Stimulated activated naive CD8-positive, alpha-beta T cell treated with anti-CD3 and anti-CD28 coated beads, Interleukin-15, Interleukin-2, amounts not matched to agents 100 ng/mL and 50 ng/mL, for 24 hours (primary cell): Measurements from ENCODE around the gene RARRES2.

ENCODE experiments used
- H3K27ac Mint-ChIP-seq: one replicate; pipeline ENCODE4 v1.8.0; 2021; ENCODE audit warnings: mild to moderate bottlenecking, mixed read lengths
- H3K27me3 Mint-ChIP-seq: one replicate; pipeline ENCODE4 v1.8.0; 2021; ENCODE audit warnings: mixed read lengths
- H3K36me3 Mint-ChIP-seq: one replicate; pipeline ENCODE4 v1.8.0; 2021; ENCODE audit warnings: low read depth, mixed read lengths
- H3K4me1 Mint-ChIP-seq: one replicate; pipeline ENCODE4 v1.8.0; 2021; ENCODE audit warnings: low read depth, mixed read lengths
- H3K4me3 Mint-ChIP-seq: one replicate; pipeline ENCODE4 v1.8.0; 2021; ENCODE audit warnings: mild to moderate bottlenecking, mixed read lengths
- H3K9me3 Mint-ChIP-seq: one replicate; pipeline ENCODE4 v1.8.0; 2021; ENCODE audit warnings: mixed read lengths

RARRES2 gene

DNA sequence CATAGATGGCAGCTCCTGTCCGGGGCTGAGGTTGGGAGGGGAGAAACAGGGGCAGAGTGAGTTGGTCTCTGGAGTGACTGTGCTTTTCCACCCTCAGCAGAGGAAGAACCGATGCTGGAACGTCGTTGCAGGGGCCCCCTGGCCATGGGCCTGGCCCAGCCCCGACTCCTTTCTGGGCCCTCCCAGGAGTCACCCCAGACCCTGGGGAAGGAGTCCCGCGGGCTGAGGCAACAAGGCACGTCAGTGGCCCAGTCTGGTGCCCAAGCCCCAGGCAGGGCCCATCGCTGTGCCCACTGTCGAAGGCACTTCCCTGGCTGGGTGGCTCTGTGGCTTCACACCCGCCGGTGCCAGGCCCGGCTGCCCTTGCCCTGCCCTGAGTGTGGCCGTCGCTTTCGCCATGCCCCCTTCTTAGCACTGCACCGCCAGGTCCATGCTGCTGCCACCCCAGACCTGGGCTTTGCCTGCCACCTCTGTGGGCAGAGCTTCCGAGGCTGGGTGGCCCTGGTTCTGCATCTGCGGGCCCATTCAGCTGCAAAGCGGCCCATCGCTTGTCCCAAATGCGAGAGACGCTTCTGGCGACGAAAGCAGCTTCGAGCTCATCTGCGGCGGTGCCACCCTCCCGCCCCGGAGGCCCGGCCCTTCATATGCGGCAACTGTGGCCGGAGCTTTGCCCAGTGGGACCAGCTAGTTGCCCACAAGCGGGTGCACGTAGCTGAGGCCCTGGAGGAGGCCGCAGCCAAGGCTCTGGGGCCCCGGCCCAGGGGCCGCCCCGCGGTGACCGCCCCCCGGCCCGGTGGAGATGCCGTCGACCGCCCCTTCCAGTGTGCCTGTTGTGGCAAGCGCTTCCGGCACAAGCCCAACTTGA lies 29.9 kb upstream of the RARRES2 start:
- no peaks in the 10 kb centered on the region for H3K9me3 Mint-ChIP-seq
- H3K4me3 Mint-ChIP-seq, result no peak overlapping the region
- H3K27ac Mint-ChIP-seq, result peak overlapping the region; percentile 41
- peaks cover 30% of the 10 kb centered on the region for H3K36me3 Mint-ChIP-seq
- peaks cover 61% of the 10 kb centered on the region for H3K4me1 Mint-ChIP-seq
- no peaks in the 10 kb centered on the region for H3K27me3 Mint-ChIP-seq

DNA sequence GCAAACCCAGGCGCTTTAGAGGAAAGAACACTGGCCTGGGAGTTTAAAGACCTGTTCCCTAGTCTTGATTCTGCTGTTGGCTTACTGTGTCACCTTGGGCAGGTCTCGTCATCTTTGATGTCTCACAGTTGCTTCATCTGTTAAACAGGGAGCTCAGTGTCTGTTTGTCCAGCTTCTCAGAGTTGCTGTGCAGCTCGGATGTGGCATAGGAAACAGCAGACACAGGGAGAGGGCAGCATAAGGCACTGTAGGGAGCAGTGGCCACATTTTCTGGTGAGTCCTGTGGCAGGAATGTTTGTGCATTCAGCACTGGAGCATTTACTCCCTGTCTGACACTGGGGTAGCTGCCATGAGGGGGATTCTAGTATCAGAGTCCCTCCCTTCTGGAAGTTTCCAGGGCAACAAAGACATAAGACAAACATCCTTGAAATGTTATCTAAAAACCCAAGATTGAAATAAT lies 29.2 kb upstream of the RARRES2 start:
- peaks cover 27% of the 10 kb centered on the region for H3K36me3 Mint-ChIP-seq
- H3K27ac Mint-ChIP-seq, result peak overlapping the region; percentile 41
- H3K4me1 Mint-ChIP-seq, result peaks cover 61% of the 10 kb centered on the region
- H3K27me3 Mint-ChIP-seq, result no peaks in the 10 kb centered on the region
- H3K4me3 Mint-ChIP-seq, result peak overlapping the region; percentile 92
- H3K9me3 Mint-ChIP-seq, result no peaks in the 10 kb centered on the region

DNA sequence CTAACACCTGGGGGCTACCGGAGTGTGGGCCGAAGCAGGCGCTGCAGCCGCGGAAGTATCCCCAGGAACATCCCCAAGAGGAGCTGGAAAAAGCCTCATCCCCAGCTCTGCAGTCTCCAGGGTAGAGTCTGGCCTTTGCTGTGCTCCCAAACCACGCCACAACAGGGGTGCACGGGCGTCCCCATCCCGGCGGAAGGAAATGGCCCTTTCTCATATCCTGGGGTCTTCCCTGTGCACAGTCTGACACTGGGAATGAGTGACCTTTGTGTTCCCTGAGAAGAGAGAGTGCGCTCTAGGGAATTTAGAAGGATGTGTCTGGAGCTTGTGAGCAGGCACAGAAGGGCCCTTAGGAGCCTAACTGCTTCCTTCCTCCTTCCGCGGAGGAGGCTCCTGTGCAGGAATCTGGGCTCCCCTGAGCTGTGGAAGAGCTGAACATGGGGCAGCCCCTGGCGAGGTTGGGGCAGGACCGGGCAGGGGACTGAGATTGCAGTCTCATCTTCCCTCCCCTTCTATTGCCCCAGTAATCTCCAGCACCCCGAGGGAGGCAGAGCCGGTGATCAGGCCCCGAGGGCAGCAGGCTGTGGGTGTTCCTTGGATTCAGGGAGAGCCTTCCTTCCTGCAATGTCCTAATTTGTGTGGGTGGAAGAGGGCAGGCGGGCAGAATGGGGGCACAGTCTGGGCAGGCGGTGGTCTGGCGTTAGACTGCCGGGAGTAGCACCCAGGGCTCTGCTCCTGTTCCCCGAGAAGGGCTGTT lies 28.5 kb upstream of the RARRES2 start:
- no peaks in the 10 kb centered on the region for H3K27me3 Mint-ChIP-seq
- peaks cover 61% of the 10 kb centered on the region for H3K4me1 Mint-ChIP-seq
- no peaks in the 10 kb centered on the region for H3K9me3 Mint-ChIP-seq
- H3K27ac Mint-ChIP-seq, result peak overlapping the region; percentile 95
- peaks cover 27% of the 10 kb centered on the region for H3K36me3 Mint-ChIP-seq
- H3K4me3 Mint-ChIP-seq, result peak overlapping the region; percentile 92

DNA sequence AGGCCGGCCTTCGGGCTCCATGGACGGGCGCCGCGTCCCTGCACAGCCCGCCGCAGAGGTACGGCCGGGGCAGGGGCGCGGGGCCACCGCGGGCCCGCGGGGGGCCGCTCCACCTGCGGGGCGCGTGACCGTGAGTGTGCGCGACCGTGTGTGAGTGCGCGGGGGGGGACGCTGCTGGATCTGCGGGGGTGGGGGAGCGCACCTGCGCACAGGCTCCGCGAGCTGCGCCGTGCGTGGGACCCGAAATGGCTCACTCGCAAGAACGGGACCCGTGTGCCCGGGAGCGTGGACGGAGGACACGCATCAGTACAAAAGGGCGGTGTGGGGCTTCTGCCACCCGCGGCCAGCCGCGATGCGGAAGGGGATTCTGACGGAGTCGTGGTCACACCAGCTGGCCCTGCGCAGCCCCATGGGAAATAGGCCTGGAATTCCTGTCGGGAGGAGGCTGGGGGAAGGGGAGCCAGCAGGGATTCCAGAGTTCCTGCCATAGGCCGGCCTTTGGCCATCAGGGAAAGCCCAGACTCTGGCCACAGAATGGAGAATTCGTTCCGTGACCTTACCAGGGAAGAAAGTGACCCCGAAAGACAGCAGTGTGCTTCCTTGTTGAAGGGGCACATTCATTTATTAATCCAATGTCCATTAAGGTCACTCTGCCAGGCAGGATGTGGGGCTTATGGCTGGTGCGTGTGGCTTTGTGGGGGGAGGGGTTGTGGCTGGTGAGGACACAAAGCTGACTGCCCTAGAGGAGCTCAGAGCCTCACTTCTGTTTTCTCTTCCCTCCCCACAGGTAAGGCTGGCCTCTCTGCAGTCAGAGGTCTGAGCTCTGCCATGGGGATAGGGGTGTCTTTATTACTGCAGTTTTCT lies 27.7 kb upstream of the RARRES2 start:
- Mint-ChIP-seq H3K4me1 (peaks cover 61% of the 10 kb centered on the region), H3K27ac (peak overlapping the region; percentile 95), H3K27me3 (no peaks in the 10 kb centered on the region), H3K9me3 (no peaks in the 10 kb centered on the region), H3K4me3 (peak overlapping the region; percentile 92), H3K36me3 (peaks cover 20% of the 10 kb centered on the region)

DNA sequence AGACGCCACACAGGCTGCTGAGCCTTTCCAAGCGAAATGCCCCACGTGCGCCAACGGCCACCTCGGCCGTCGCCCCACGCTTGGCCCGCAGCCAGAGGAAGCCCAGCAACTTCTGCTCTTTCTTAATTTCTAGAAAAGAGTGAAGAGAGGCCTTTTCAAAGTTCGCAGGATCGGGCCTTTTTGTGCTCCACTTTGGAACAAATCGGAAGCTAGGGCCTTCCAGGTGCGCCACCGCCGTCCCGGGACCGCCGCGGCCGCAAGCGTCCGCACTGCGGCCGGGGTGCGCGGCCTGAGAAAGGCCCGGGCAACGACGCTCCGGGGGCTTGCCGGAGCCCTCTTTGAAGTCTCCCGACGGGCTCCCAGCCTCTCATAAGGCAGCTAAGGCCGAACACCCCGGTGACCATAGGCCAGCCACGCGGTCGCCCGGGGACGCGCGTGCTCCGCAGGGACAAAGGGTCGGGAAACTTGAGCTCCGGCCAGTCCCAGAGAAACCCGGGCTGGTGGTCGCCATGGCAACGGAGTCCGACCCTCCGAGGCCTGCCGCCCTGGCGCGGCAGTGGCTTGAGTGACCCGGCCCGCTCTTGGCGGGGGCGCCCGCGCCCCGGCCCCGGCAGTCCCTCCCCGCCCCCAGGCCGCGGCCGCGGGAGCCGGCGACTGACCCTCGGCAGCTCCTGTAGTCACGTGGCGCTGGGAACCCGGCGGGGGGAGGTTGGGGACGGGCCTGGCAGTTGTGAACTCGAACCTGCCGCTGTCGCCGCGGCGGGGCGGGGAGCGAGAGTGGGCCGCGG lies 26.9 kb upstream of the RARRES2 start, which contains the start of gene REPIN1:
Gene REPIN1 (plus strand): TSS at position 727 of the 788 bp plus-strand sequence. CDS start 890 bp downstream, outside the sequence.
- H3K27ac Mint-ChIP-seq, result peak within 1 kb of the TSS; percentile 95
- H3K4me1 Mint-ChIP-seq, result peaks cover 62% of the 10 kb centered on the region
- no peaks in the 10 kb centered on the region for H3K9me3 Mint-ChIP-seq
- peaks cover 13% of the 10 kb centered on the region for H3K36me3 Mint-ChIP-seq
- peak within 1 kb of the TSS; percentile 92 for H3K4me3 Mint-ChIP-seq
- H3K27me3 Mint-ChIP-seq, result no peaks in the 10 kb centered on the region

DNA sequence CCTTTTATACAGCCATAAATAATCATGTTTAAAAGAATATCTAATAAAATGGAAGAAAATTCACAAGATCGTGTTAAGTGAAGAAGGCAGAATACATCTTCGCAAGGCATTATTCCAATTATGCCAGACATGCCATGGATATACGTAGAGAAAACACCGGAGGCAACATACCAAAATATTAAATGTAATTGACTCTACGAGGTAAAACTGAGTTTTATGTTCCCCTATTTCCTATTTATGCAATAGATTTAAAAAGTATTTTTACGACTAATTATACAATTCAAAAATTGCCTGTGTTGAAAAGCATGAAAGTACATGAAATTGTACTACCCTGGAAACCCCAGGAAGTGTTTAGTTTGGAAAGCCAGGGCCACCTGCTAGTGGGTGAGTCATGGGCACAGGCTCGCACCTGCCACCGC lies 26.3 kb upstream of the RARRES2 start:
- Mint-ChIP-seq H3K4me3 (peak overlapping the region; percentile 83), H3K27ac (peak overlapping the region; percentile 92), H3K4me1 (peaks cover 59% of the 10 kb centered on the region), H3K36me3 (peaks cover 9% of the 10 kb centered on the region), H3K27me3 (no peaks in the 10 kb centered on the region), H3K9me3 (no peaks in the 10 kb centered on the region)

DNA sequence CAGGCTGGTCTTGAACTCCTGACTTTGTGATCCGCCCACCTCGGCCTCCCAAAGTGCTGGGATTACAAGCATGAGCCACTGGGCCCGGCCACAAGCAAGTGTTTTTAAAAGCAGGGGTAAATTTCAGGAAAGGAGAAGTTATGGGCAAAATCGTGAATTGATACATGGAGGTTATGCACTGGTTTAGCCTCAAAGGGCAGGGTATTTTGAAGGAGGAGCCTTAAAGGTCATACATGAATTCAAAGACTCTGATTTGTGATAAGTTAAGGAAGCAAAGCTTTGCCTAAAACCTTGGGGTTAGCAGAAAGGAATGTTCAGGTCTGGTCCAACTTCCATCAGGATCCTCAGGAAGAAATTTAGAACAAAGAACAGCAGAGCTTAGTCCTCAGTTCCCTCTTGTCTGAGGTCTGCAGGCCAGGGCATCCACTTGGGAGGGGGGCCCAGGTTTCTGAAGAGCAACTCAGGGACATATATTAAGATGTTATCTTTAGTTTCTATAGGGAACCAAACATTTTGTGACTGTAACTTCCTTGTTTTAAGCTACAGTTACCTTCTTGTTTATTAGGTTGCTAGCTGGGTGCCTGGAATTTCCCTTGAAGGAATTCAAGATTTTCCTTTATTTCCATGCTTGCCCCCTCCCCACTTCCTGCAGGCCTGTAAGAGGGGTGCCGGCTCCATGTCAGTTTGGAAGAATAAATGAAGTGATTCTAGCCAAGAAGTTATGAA lies 24.4 kb upstream of the RARRES2 start:
- H3K36me3 Mint-ChIP-seq, result peaks cover 5% of the 10 kb centered on the region
- H3K27me3 Mint-ChIP-seq, result no peaks in the 10 kb centered on the region
- peak overlapping the region; percentile 75 for H3K27ac Mint-ChIP-seq
- H3K4me1 Mint-ChIP-seq, result peaks cover 58% of the 10 kb centered on the region
- no peak overlapping the region for H3K4me3 Mint-ChIP-seq
- no peaks in the 10 kb centered on the region for H3K9me3 Mint-ChIP-seq

DNA sequence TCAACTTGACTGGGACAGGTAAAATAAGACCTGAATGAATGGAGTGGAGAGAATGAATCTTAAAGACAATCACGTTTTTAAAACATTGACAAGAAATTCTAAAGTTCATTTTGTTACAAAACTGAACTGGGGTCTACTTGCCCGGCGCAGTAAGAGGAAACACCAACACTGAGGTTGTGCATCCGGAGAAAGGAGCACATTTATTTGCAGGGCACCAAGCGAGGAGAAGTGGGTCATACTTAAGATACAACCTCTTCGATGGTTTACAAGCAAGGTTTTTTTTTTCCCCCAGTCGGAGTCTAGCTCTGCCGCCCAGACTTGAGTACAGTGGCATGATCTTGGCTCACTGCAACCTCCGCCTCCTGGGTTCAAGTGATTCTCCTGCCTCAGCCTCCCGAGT lies 23.8 kb upstream of the RARRES2 start:
- Mint-ChIP-seq H3K27me3 (no peaks in the 10 kb centered on the region), H3K27ac (no peak overlapping the region), H3K9me3 (peaks cover under 1% of the 10 kb centered on the region), H3K36me3 (no peaks in the 10 kb centered on the region), H3K4me1 (peaks cover 52% of the 10 kb centered on the region), H3K4me3 (no peak overlapping the region)

DNA sequence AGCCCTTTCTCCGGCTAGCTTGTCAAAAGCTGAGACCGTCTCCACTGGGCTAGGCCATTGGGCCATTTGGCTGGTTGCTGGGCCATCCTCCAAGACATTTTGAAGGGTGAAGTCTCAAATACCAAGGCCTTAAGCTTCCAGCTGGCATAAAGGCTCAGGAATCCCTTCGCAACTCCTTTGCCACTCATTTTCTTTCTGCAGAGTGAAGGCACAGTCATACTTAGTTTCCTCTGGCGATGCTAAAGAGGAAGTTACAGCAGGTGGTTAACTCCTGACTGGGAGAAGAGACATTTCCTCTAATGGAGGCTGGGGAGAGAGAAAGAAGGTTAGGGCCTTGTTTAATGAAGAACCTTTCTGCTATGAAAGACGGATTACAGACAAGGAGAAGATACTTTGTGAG lies 22.4 kb upstream of the RARRES2 start:
- peaks cover 52% of the 10 kb centered on the region for H3K4me1 Mint-ChIP-seq
- H3K27ac Mint-ChIP-seq, result no peak overlapping the region
- no peaks in the 10 kb centered on the region for H3K36me3 Mint-ChIP-seq
- H3K9me3 Mint-ChIP-seq, result peaks cover 4% of the 10 kb centered on the region
- no peak overlapping the region for H3K4me3 Mint-ChIP-seq
- no peaks in the 10 kb centered on the region for H3K27me3 Mint-ChIP-seq

DNA sequence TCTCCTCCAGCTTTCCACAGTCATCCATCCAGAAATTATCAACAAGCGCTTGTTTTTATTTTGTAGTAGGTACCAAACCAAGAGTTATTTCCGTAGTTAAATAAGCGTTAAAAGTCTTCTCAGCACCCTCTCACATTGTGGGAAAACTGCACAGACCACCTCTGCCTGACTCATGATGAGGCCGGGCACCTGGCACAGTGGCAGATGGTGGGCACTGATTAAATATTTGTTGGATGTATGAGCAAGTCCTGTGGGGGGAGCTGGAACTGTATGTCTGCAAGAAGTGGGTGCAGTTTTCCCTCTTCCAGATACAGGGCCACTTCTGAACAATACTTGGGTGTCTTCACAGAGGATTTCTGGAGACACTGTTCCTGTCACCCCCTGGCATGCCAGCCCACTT lies 21.9 kb upstream of the RARRES2 start:
- Mint-ChIP-seq H3K27ac (no peak overlapping the region), H3K27me3 (no peaks in the 10 kb centered on the region), H3K9me3 (peaks cover 4% of the 10 kb centered on the region), H3K36me3 (no peaks in the 10 kb centered on the region), H3K4me1 (peaks cover 57% of the 10 kb centered on the region), H3K4me3 (no peak overlapping the region)

DNA sequence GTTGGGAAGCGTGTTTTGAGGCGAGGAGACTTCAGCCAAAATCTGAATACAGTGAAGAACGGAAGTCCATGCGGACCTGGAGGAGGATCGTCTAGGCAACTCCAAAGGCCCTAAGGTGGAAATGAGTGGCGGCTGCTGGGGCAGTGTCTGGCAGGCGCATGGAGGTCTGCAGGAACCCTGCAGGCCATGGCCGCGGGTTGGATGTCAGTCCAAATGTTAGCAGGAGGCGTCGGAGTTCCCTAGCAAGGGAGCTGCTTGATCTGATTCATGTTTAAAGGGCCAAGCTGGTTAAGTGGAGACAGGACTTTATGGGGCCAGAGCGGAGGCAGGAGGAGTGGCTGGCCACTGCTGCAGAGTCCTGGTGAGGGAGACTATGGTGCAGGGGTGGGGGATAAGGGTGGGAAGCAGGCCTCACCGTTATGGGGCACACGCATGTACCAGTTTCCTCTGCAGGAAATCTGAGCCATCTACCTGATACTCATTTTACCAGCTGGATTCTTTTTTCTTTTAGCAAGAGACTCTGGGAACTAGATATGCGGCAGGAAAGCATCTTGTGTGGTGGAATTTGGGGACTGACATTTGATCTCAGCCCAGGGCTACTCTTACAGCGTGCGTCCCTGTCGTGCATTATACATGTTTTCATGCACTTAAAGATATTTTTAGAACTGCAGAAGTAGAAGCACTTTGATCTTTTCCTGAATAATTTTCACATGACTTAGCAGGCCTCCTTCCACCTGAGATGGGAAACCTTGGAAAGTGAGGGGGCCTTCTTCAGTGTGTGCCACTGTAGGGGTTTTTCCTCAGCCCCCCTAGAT lies 20.6 kb upstream of the RARRES2 start:
- H3K27ac Mint-ChIP-seq, result no peak overlapping the region
- H3K27me3 Mint-ChIP-seq, result no peaks in the 10 kb centered on the region
- H3K4me1 Mint-ChIP-seq, result peaks cover 60% of the 10 kb centered on the region
- no peak overlapping the region for H3K4me3 Mint-ChIP-seq
- peaks cover 4% of the 10 kb centered on the region for H3K9me3 Mint-ChIP-seq
- H3K36me3 Mint-ChIP-seq, result no peaks in the 10 kb centered on the region

DNA sequence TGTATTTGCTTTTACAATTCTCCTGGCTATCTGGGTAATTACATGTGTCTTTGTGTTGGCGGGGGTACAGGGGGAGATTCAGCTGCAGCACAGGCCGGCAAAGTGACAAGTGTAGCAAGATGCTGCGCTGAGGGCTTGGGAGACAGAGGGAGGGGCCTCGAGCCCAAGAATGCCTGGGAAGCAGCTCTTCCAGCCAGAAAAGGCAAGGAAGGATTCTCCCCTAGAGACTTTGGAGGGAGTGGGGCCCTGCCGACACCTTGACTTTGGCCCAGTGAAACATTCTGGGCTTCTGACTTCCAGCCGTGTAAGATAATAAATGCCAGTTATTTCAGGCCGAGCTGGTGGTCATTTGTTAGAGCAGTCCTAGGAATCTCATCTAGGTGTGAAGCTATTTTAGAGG lies 20.0 kb upstream of the RARRES2 start:
- peaks cover 4% of the 10 kb centered on the region for H3K9me3 Mint-ChIP-seq
- peaks cover 60% of the 10 kb centered on the region for H3K4me1 Mint-ChIP-seq
- no peak overlapping the region for H3K4me3 Mint-ChIP-seq
- H3K27ac Mint-ChIP-seq, result no peak overlapping the region
- H3K36me3 Mint-ChIP-seq, result no peaks in the 10 kb centered on the region
- H3K27me3 Mint-ChIP-seq, result no peaks in the 10 kb centered on the region
